BE2C (cell line): ENCODE results near the gene HOXD9.
A peak's percentile ranks its signal among the peaks of the same experiment; 100 is the strongest.

Experiments
- DNase-seq: peaks from one replicate; pipeline ENCODE4 v3.0.0-alpha.2; 2020
- H3K27me3 ChIP-seq: fragments of 250-450 bp; sonication (Bioruptor Pico); 2 replicates; pipeline ENCODE4 v1.5.1; 2020; ENCODE audit warnings: mild to moderate bottlenecking
- H3K36me3 ChIP-seq: fragments of 250-450 bp; sonication (Bioruptor Pico); 2 replicates; pipeline ENCODE4 v1.5.1; 2020; ENCODE audit warnings: mild to moderate bottlenecking
- H3K4me1 ChIP-seq: fragments of 250-450 bp; sonication (Bioruptor Pico); 2 replicates; pipeline ENCODE4 v1.5.1; 2020
- H3K4me3 ChIP-seq: 2 replicates; pipeline ENCODE4 v1.5.1; 2011; ENCODE audit warnings: low read depth, low read length
- H3K9me3 ChIP-seq: fragments of 250-450 bp; sonication (Bioruptor Pico); 2 replicates; pipeline ENCODE4 v1.5.1; 2020
- TF ChIP-seq, protein P1 (sequence below): IDR thresholded peaks from 2 replicates; pipeline ENCODE4 v1.5.1; 2012; ENCODE audit warnings: mild to moderate bottlenecking, low read depth, low read length

HOXD9 gene

DNA sequence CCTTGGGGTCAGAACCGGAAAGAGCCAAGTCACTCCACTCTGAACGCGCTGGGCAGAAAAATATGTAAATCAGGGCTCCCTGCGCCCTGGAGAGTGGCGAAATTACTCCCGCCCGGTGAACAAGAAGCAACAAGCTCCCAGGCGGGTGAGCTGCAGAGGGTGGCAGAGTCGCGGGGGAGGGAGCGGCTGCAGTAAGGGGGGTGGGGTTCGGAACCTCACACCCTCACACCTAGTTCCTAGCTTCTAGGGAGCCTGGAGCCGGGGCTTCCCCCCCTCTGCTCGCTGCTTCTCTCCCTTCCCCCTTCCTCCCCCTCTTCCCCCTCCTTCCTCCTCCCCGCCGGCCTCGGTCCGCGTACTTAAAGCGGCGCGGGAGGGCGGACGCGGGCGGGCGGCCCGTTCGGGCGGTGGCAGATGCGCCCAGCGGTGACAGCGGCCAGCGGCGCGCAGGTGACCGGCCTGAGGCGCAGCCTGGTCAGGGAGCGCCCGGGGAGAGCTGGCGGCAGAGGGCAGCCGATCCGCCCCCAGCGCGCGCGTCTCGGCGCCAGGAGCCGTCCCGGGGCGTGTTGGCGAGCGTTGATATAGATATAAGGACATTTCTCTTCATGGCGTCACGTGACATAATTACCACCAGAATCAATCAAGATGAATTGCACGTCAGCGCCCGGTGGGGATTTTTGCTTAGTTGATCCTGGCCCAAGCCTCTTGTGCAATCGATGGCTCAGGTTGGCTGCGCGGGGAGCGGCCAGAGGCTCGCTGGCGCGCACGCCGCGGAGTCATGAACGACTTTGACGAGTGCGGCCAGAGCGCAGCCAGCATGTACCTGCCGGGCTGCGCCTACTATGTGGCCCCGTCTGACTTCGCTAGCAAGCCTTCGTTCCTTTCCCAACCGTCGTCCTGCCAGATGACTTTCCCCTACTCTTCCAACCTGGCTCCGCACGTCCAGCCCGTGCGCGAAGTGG, 15.7 kb upstream of the HOXD9 start, which contains the start of gene HOXD11:
TSS of gene HOXD11 (plus strand) at position 700 of the 959 bp plus-strand sequence. CDS start at position 776, 76 bp downstream.
- H3K27me3 ChIP-seq, result peaks cover 83% of the 10 kb centered on the region
- H3K4me1 ChIP-seq, result no peaks in the 10 kb centered on the region
- peak within 1 kb of the TSS; percentile 37 for H3K4me3 ChIP-seq
- DNase-seq, result no peak
- no peaks in the 10 kb centered on the region for H3K9me3 ChIP-seq
- TF ChIP-seq, protein P1, sequence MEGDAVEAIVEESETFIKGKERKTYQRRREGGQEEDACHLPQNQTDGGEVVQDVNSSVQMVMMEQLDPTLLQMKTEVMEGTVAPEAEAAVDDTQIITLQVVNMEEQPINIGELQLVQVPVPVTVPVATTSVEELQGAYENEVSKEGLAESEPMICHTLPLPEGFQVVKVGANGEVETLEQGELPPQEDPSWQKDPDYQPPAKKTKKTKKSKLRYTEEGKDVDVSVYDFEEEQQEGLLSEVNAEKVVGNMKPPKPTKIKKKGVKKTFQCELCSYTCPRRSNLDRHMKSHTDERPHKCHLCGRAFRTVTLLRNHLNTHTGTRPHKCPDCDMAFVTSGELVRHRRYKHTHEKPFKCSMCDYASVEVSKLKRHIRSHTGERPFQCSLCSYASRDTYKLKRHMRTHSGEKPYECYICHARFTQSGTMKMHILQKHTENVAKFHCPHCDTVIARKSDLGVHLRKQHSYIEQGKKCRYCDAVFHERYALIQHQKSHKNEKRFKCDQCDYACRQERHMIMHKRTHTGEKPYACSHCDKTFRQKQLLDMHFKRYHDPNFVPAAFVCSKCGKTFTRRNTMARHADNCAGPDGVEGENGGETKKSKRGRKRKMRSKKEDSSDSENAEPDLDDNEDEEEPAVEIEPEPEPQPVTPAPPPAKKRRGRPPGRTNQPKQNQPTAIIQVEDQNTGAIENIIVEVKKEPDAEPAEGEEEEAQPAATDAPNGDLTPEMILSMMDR, result no peak
- H3K36me3 ChIP-seq, result no peaks in the 10 kb centered on the region

DNA sequence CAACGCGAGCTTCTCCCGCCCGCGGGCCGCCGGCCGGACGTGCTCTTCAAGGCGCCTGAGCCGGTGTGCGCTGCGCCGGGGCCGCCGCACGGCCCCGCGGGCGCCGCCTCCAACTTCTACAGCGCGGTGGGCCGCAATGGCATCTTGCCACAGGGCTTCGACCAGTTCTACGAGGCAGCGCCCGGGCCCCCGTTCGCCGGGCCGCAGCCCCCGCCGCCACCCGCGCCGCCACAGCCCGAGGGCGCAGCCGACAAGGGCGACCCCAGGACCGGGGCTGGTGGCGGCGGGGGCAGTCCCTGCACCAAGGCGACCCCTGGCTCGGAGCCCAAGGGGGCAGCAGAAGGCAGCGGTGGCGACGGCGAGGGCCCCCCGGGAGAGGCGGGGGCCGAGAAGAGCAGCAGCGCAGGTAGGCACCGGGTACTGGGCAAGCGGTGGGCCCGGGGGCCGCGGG, 14.8 kb upstream of the HOXD9 start:
- Histone ChIP-seq H3K36me3 (no peaks in the 10 kb centered on the region), H3K4me3 (no peak overlapping the region), H3K27me3 (peaks cover 82% of the 10 kb centered on the region), H3K9me3 (no peaks in the 10 kb centered on the region), H3K4me1 (no peaks in the 10 kb centered on the region)
- DNase-seq, result no peak
- TF ChIP-seq, protein P1, result no peak

GRCh38 chr2:176109192-176109901, 13.2 kb upstream of the HOXD9 start:
- TF ChIP-seq, protein P1, result no peak
- no peaks in the 10 kb centered on the region for H3K4me1 ChIP-seq
- H3K27me3 ChIP-seq, result peaks cover 68% of the 10 kb centered on the region
- H3K9me3 ChIP-seq, result no peaks in the 10 kb centered on the region
- H3K36me3 ChIP-seq, result no peaks in the 10 kb centered on the region
- DNase-seq, result no peak
- no peak overlapping the region for H3K4me3 ChIP-seq

GRCh38 chr2:176109946-176110345, 12.6 kb upstream of the HOXD9 start:
- H3K4me1 ChIP-seq, result no peaks in the 10 kb centered on the region
- no peaks in the 10 kb centered on the region for H3K36me3 ChIP-seq
- H3K27me3 ChIP-seq, result peaks cover 62% of the 10 kb centered on the region
- DNase-seq, result no peak
- no peaks in the 10 kb centered on the region for H3K9me3 ChIP-seq
- no peak overlapping the region for H3K4me3 ChIP-seq
- TF ChIP-seq, protein P1, result no peak

DNA sequence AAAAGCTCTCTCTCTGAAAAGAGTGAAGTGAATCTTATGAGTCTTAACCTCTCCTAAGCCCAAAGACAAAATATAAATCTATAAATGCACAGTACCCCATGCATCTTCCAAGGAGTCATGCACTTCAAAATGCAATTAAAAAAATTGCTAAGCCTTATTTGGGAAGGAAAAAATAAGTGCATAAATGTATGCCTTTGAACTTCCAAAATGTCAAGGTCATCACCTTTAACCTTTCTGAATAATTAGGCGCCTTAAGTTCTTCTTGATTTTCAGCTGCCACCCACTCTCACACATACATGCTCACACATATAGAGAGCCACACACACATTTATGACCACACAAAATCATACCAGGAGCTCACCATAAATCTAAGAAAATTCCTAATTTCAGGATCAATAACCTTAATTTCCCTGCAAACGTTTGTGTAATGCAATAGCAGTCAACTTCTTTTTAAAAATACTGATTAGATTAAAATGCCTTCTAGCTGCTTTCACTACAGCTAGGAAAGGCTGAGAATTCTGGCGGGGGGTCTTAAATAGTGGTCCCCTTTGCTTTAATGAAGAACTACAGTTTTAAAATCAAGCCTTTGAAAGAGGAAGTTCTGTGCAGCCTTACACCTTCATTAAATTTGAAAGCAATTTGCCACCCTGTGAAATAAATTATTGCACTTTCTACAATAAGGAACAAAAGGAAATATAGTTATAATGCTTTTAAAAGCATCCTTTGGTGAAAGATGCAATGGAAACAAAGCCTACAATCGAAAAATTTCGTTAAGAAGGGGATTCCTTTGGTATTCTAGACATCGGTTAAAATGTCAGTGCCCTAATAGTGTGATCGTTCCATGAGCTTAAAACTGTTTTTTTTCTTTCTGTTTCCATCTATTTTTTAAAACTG, 11.9 kb upstream of the HOXD9 start:
- no peaks in the 10 kb centered on the region for H3K36me3 ChIP-seq
- TF ChIP-seq, protein P1, result no peak
- no peaks in the 10 kb centered on the region for H3K9me3 ChIP-seq
- no peak for DNase-seq
- H3K4me1 ChIP-seq, result no peaks in the 10 kb centered on the region
- H3K27me3 ChIP-seq, result peaks cover 55% of the 10 kb centered on the region
- H3K4me3 ChIP-seq, result no peak overlapping the region
